H1 (cell line): ENCODE measurements around the gene SCAP. TPM values are rescaled to one million over a fixed set of nuclear protein-coding genes. Genes with fewer than 3 reads are reported as not detected.

Source experiments
- CTCF ChIA-PET: fragments of 300-600 bp; sonication (Branson Sonifier 250); formaldehyde crosslinking; loops from one replicate; lab custom pipeline; 2021; ENCODE audit not compliant: partially characterized antibody; lab: Charles Lee
- POLR2A ChIA-PET: fragments of 300-600 bp; sonication (Branson Sonifier 250); formaldehyde crosslinking; loops from one replicate; lab custom pipeline; 2021; ENCODE audit warnings: inconsistent platforms; ENCODE audit not compliant: partially characterized antibody; lab: Charles Lee
- DNase-seq, 2 experiments: peaks; one replicate each; pipeline versions ENCODE4 v3.0.0 to v3.0.0-alpha.2; 2010 to 2022; ENCODE audit warnings: low spot score in 2 of 2, low read depth in 1 of 2, mixed read lengths in 1 of 2
- FAIRE-seq: peaks from 2 replicates; lab custom pipeline; 2011; peaks lifted over from hg19 to GRCh38; lab: Jason Lieb, UNC
- H2AFZ ChIP-seq: 2 replicates; pipeline ENCODE4 v1.8.1; 2012; ENCODE audit warnings: low read length, inconsistent platforms
- H2AK5ac ChIP-seq: 2 replicates; pipeline ENCODE4 v1.6.1; 2013; ENCODE audit warnings: low read depth, low read length
- H2BK120ac ChIP-seq: replicated peaks from 2 replicates; pipeline ENCODE3; 2013; ENCODE audit warnings: low read depth, low read length, inconsistent platforms
- H2BK12ac ChIP-seq: 2 replicates; pipeline ENCODE4 v1.6.1; 2013; ENCODE audit warnings: low read depth, low read length
- H2BK15ac ChIP-seq: 2 replicates; pipeline ENCODE4 v1.6.1; 2013; ENCODE audit warnings: low read length
- H2BK20ac ChIP-seq: 2 replicates; pipeline ENCODE4 v1.6.1; 2013; ENCODE audit warnings: low read length
- H2BK5ac ChIP-seq: 2 replicates; pipeline ENCODE4 v1.6.1; 2013; ENCODE audit warnings: low read depth, low read length
- H3K14ac ChIP-seq: 2 replicates; pipeline ENCODE4 v1.6.1; 2013; ENCODE audit warnings: inconsistent platforms; ENCODE audit not compliant: insufficient read length
- H3K18ac ChIP-seq: 2 replicates; pipeline ENCODE4 v1.6.1; 2013; ENCODE audit warnings: low read length; ENCODE audit errors: extremely low read depth
- H3K23ac ChIP-seq: 2 replicates; pipeline ENCODE4 v1.6.1; 2013; ENCODE audit warnings: inconsistent platforms; ENCODE audit not compliant: insufficient read length
- H3K23me2 ChIP-seq: 2 replicates; pipeline ENCODE4 v1.6.1; 2013; ENCODE audit warnings: low read depth, low read length
- H3K27ac ChIP-seq: 2 replicates; pipeline ENCODE4 v1.6.1; 2011; ENCODE audit warnings: low read depth, low read length, inconsistent platforms
- H3K27me3 ChIP-seq, 4 experiments: replicated peaks in 1 of 4; 1 replicate in 1 of 4; 2 replicates in 3 of 4; pipeline versions ENCODE4 v1.6.1 to v1.8.1; 2011 to 2013; ENCODE audit warnings: low read length in 3 of 4, mild to moderate bottlenecking in 3 of 4, inconsistent platforms in 2 of 4, mixed read lengths in 2 of 4, moderate library complexity in 1 of 4; ENCODE audit not compliant: control insufficient read depth in 3 of 4, insufficient read depth in 3 of 4; ENCODE audit errors: extremely low read depth in 1 of 4
- H3K36me3 ChIP-seq, 4 experiments: 2 replicates each; pipeline versions ENCODE4 v1.6.1 to v1.8.1; 2011 to 2013; ENCODE audit warnings: mild to moderate bottlenecking in 4 of 4, low read length in 3 of 4, moderate library complexity in 2 of 4, control low read depth in 1 of 4, inconsistent platforms in 1 of 4; ENCODE audit not compliant: insufficient read depth in 4 of 4, control insufficient read depth in 2 of 4
- H3K4ac ChIP-seq: replicated peaks from 2 replicates; pipeline ENCODE3; 2013; ENCODE audit warnings: low read length, low read depth, mixed read lengths, inconsistent platforms; ENCODE audit not compliant: insufficient read length
- H3K4me1 ChIP-seq, 4 experiments: replicated peaks in 1 of 4; 1 replicate in 1 of 4; 2 replicates in 3 of 4; pipeline versions ENCODE4 v1.6.1 to v1.8.1; 2011 to 2013; ENCODE audit warnings: low read length in 3 of 4, inconsistent platforms in 2 of 4, mixed read lengths in 1 of 4; ENCODE audit not compliant: insufficient read depth in 4 of 4, control insufficient read depth in 3 of 4
- H3K4me2 ChIP-seq, 2 experiments: 2 replicates each; pipeline versions ENCODE4 v1.6.1 to v1.8.1; 2011 to 2013; ENCODE audit warnings: low read depth in 2 of 2, low read length in 2 of 2, control low read depth in 1 of 2, inconsistent platforms in 1 of 2, mild to moderate bottlenecking in 1 of 2; ENCODE audit not compliant: insufficient read depth in 1 of 2
- H3K4me3 ChIP-seq, 4 experiments: fragments of 200-600, 300-600 bp in 1 of 4; sonication (generic), shearing (Covaris generic), sonication (Bioruptor Twin) in 1 of 4; 2 replicates each; pipeline versions ENCODE4 v1.5.1 to v1.8.1; 2011 to 2016; ENCODE audit warnings: low read length in 4 of 4, low read depth in 3 of 4, control low read depth in 2 of 4, inconsistent platforms in 2 of 4, mild to moderate bottlenecking in 2 of 4, mixed read lengths in 1 of 4, moderate library complexity in 1 of 4; ENCODE audit not compliant: insufficient read depth in 2 of 4; ENCODE audit errors: extremely low read depth in 1 of 4
- H3K56ac ChIP-seq: replicated peaks from 2 replicates; pipeline ENCODE3; 2013; ENCODE audit warnings: low read depth, mild to moderate bottlenecking, mixed read lengths, low read length, inconsistent platforms; ENCODE audit not compliant: insufficient read length
- H3K79me1 ChIP-seq: 2 replicates; pipeline ENCODE4 v1.6.1; 2013; ENCODE audit warnings: low read depth, low read length, control low read depth
- H3K79me2 ChIP-seq, 2 experiments: 2 replicates each; pipeline versions ENCODE4 v1.6.1 to v1.8.1; 2012 to 2013; ENCODE audit warnings: low read length in 2 of 2, mild to moderate bottlenecking in 2 of 2, inconsistent platforms in 1 of 2; ENCODE audit not compliant: insufficient read depth in 2 of 2, control insufficient read depth in 1 of 2
- H3K9ac ChIP-seq, 4 experiments: replicated peaks in 1 of 4; 1 replicate in 1 of 4; 2 replicates in 3 of 4; pipeline versions ENCODE4 v1.6.1 to v1.8.1; 2011 to 2013; ENCODE audit warnings: low read depth in 3 of 4, low read length in 3 of 4, control low read depth in 2 of 4, mild to moderate bottlenecking in 2 of 4, moderate library complexity in 2 of 4, inconsistent platforms in 1 of 4; ENCODE audit errors: extremely low read depth in 1 of 4
- H3K9me3 ChIP-seq, 2 experiments: 2 replicates each; pipeline versions ENCODE4 v1.6.1 to v1.8.1; 2012 to 2013; ENCODE audit warnings: mild to moderate bottlenecking in 2 of 2, moderate library complexity in 2 of 2, control low read depth in 1 of 2, inconsistent platforms in 1 of 2, low read depth in 1 of 2, low read length in 1 of 2, mixed read lengths in 1 of 2; ENCODE audit not compliant: insufficient read depth in 2 of 2
- H4K20me1 ChIP-seq, 2 experiments: replicated peaks in 1 of 2; 2 replicates each; pipeline versions ENCODE3 to v1.8.1; 2011 to 2013; ENCODE audit warnings: inconsistent platforms in 2 of 2, low read length in 2 of 2, mild to moderate bottlenecking in 1 of 2; ENCODE audit not compliant: insufficient read depth in 2 of 2, control insufficient read depth in 1 of 2
- H4K5ac ChIP-seq: 2 replicates; pipeline ENCODE4 v1.6.1; 2013; ENCODE audit warnings: low read length, low read depth, mixed read lengths, inconsistent platforms; ENCODE audit not compliant: insufficient read length
- H4K8ac ChIP-seq: 2 replicates; pipeline ENCODE4 v1.8.0; 2013; ENCODE audit warnings: mild to moderate bottlenecking, moderate library complexity, low read length, inconsistent platforms; ENCODE audit not compliant: insufficient read depth; ENCODE audit errors: extremely low read depth
- H4K91ac ChIP-seq: replicated peaks from 2 replicates; pipeline ENCODE3; 2013; ENCODE audit warnings: low read length, mixed read lengths, inconsistent platforms; ENCODE audit not compliant: insufficient read length
- CBX8 ChIP-seq: fragments of 300-800, 300-1000 bp; sonication (generic); IDR thresholded peaks from 2 replicates; pipeline ENCODE4 v1.7.1; 2016; ENCODE audit warnings: low read depth, low read length, borderline replicate concordance
- CHD2 ChIP-seq: IDR thresholded peaks from 2 replicates; pipeline ENCODE4 v1.6.1; 2012; ENCODE audit warnings: low read length, improper control_type of control experiment
- FOSL1 ChIP-seq: IDR thresholded peaks from 2 replicates; pipeline ENCODE4 v1.6.1; 2011; ENCODE audit warnings: mild to moderate bottlenecking, low read depth, low read length, moderate library complexity; ENCODE audit not compliant: insufficient read depth
- WGBS, 2 experiments: shearing (Covaris generic) in 1 of 2; methylation state at CpG; one replicate each; pipeline versions ENCODE4 v1.1.6 to v1.1.7; 2013 to 2015; ENCODE audit warnings: low lambda C conversion rate in 2 of 2, mixed read lengths in 2 of 2, inconsistent platforms in 1 of 2, low coverage in 1 of 2, missing lambda C conversion rate in 1 of 2; ENCODE audit not compliant: insufficient replicate concordance in 2 of 2, insufficient coverage in 1 of 2, insufficient read length in 1 of 2; ENCODE audit errors: extremely low coverage in 1 of 2, missing lambda C conversion rate in 1 of 2; 5-methylcytosine and 5-hydroxymethylcytosine counted together
- polyA plus RNA-seq, 7 experiments: library from polyadenylated mRNA; depleted of rRNA in 3 of 7; stranded (reverse) in 5 of 7; unstranded in 2 of 7; fragments of >200 nt in 5 of 7; fragments of 200-250 nt in 2 of 7; gene quantifications; 1 replicate in 5 of 7; 2 replicates in 1 of 7; 4 replicates in 1 of 7; pipeline versions ENCODE4 v1.2.1 to v1.2.3, GENCODE V29; 2011 to 2013; ENCODE audit warnings: missing spikeins in 2 of 7, mixed read lengths in 2 of 7
- total RNA-seq: library from RNA; stranded (reverse); fragmentation: NEBNext Ultra II Directional; extraction: Animal tissue kit (Norgen Biotek cat#: 25700); gene quantifications from 2 replicates; pipeline ENCODE4 v1.2.1, GENCODE V29; 2021

Gene SCAP
- total and polyA plus RNA-seq, 2 of the 8 experiments (the other 6 are each of a cell fraction or from before 2014, with no cell fraction given) = 74.0 to 114 TPM

GRCh38 chr3:47495111-47495510 is 19.4 kb upstream of the SCAP start:
- Histone ChIP-seq H3K79me1 (peaks cover 2% of the 10 kb centered on the region; the same call in 1 of the 2 replicates), H2BK20ac (no peak overlapping the region), H3K27me3 (no peaks in the 10 kb centered on the region), H3K4me2 (no peak overlapping the region), H4K20me1 (peaks cover 0 to 3% of the 10 kb centered on the region in 2 experiments), H3K14ac (no peak overlapping the region), H3K4ac (no peak overlapping the region), H4K5ac (no peak overlapping the region), H3K56ac (no peak overlapping the region), H2AK5ac (no peak overlapping the region), H3K23me2 (no peaks in the 10 kb centered on the region), H3K4me1 (no peaks in the 10 kb centered on the region), H3K9me3 (no peaks in the 10 kb centered on the region), H2AFZ (no peak overlapping the region), H3K36me3 (peaks cover 5 to 40% (median 23%) of the 10 kb centered on the region in 4 experiments; a peak in 6 of 8 replicates)
- ChIA-PET CTCF (interaction anchor here (0.6 to 4.3 kb wide), 5 partner anchors 13 to 116 kb away, joined by 3 to 24 read pairs (median 3); partner anchors contain the start of gene SCAP), POLR2A (interaction anchor here (0.6 to 2.7 kb wide), 7 partner anchors 10 to 640 kb away, joined by 3 to 23 read pairs (median 6); no protein-coding TSS in a partner anchor)
- DNase-seq = no peak
- TF ChIP-seq CBX8 (no peak), CHD2 (no peak), FOSL1 (no peak)
- TF ChIP-seq, all 59 proteins: peak for 0
- H4K91ac ChIP-seq = no peak overlapping the region
- H3K4me3 ChIP-seq = no peak overlapping the region
- 96% methylated on average over 4 of the region's 4 CpGs; no CpG with 5 or more reads in 1 of the 2 experiments for WGBS, 2 experiments
- FAIRE-seq = no peak
- H3K23ac ChIP-seq = no peak overlapping the region
- no peak overlapping the region for H2BK120ac ChIP-seq
- H3K27ac ChIP-seq = no peak overlapping the region
- no peak overlapping the region for H2BK15ac ChIP-seq
- no peak overlapping the region for H4K8ac ChIP-seq
- no peak overlapping the region for H3K9ac ChIP-seq
- H2BK5ac ChIP-seq = no peak overlapping the region
- no peak overlapping the region for H3K18ac ChIP-seq
- H3K79me2 ChIP-seq = no peaks in the 10 kb centered on the region
- H2BK12ac ChIP-seq = no peak overlapping the region
